Choroid plexus epithelial cell (primary cell): Measurements from ENCODE around the gene A2M.

Experiments
- DNase-seq: peaks from one replicate; pipeline ENCODE4 v3.0.0-alpha.2; 2010; ENCODE audit warnings: low read depth
- H3K4me3 ChIP-seq: 2 replicates; pipeline ENCODE4 v1.5.1; 2011; ENCODE audit warnings: low read depth, mild to moderate bottlenecking, control low read depth, low read length, moderate library complexity
- TF ChIP-seq, protein P1 (sequence below): conservative IDR thresholded peaks from 2 replicates; pipeline ENCODE4 v1.5.1; 2011; ENCODE audit warnings: low read depth, mild to moderate bottlenecking, control low read depth, inconsistent platforms, low read length, moderate library complexity

Gene A2M

GRCh38 chr12:9098115-9098452, 17.6 kb downstream of the A2M start:
- no peak overlapping the region for H3K4me3 ChIP-seq
- TF ChIP-seq, protein P1, sequence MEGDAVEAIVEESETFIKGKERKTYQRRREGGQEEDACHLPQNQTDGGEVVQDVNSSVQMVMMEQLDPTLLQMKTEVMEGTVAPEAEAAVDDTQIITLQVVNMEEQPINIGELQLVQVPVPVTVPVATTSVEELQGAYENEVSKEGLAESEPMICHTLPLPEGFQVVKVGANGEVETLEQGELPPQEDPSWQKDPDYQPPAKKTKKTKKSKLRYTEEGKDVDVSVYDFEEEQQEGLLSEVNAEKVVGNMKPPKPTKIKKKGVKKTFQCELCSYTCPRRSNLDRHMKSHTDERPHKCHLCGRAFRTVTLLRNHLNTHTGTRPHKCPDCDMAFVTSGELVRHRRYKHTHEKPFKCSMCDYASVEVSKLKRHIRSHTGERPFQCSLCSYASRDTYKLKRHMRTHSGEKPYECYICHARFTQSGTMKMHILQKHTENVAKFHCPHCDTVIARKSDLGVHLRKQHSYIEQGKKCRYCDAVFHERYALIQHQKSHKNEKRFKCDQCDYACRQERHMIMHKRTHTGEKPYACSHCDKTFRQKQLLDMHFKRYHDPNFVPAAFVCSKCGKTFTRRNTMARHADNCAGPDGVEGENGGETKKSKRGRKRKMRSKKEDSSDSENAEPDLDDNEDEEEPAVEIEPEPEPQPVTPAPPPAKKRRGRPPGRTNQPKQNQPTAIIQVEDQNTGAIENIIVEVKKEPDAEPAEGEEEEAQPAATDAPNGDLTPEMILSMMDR: no peak
- DNase-seq: no peak

DNA sequence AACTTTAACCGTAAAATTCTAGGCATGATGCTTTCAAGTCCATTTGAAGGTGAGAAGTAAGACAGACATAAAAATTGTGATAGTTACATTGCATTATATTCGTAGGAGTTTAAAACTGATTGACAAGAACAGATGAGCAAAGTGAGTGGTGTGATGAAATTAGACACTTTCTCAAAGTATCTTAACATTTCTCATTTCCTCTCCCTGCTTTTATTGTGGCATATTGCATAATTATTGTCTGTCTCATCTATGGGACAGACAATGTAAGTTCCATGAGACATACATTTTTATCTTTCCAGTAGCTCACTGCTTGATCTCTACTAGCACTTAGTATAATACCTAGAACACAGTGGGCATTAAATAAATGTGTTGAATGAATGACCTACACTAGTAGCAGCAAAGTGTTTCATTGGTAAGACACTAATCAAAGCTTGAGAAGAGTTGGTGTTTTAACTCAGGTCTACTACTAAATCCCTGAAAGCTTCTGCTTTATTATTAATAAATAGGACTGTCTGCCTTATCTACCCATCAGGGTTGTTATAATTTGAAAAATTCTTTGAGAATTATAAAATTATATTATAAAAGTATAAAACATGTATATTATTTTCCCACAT, 19.0 kb downstream of the A2M start:
- TF ChIP-seq, protein P1: no peak
- no peak overlapping the region for H3K4me3 ChIP-seq
- DNase-seq: no peak

GRCh38 chr12:9095322-9095721, 20.4 kb downstream of the A2M start:
- no peak for DNase-seq
- TF ChIP-seq, protein P1: no peak
- no peak overlapping the region for H3K4me3 ChIP-seq

- TF ChIP-seq, protein P1: no peak
- DNase-seq: no peak
- H3K4me3 ChIP-seq: no peak overlapping the region
Observed at GRCh38 chr12:9094512-9095206, 21.1 kb downstream of the A2M start.

- H3K4me3 ChIP-seq: no peak overlapping the region
- no peak for DNase-seq
- TF ChIP-seq, protein P1: no peak
Observed at GRCh38 chr12:9091891-9092598, 23.7 kb downstream of the A2M start.

- no peak overlapping the region for H3K4me3 ChIP-seq
- TF ChIP-seq, protein P1: no peak
Observed at GRCh38 chr12:9090220-9090619, 25.5 kb downstream of the A2M start.

More at GRCh38 chr12:9090220-9090619, 25.5 kb downstream of the A2M start:
- DNase-seq: no peak
